Activated T-helper 2 cell treated with anti-CD3 and anti-CD28 coated beads, Interferon-gamma antibody, Interleukin-2, Interleukin-4, amounts not matched to agents 10 μg/mL and 5 μg/mL and 100 μg/mL, durations not matched to agents 14 hours and 24 hours and 36 hours (primary cell): ENCODE results near the gene LONP2. TPM values are rescaled to one million over a fixed set of nuclear protein-coding genes. Genes with fewer than 3 reads are reported as not detected.
"Not testable (repeated sequence)": the region's sequence is repeated elsewhere in the genome, so short reads cannot be mapped to it uniquely, and the experiment has no call there.

Source experiments
- DNase-seq: peaks from one replicate; pipeline ENCODE4 v3.0.0; 2021; ENCODE audit warnings: low spot score
- H3K27ac Mint-ChIP-seq: one replicate; pipeline ENCODE4 v1.8.0; 2021; ENCODE audit warnings: mixed read lengths
- H3K27me3 Mint-ChIP-seq: one replicate; pipeline ENCODE4 v1.8.0; 2021; ENCODE audit warnings: low read depth, mixed read lengths
- H3K36me3 Mint-ChIP-seq: one replicate; pipeline ENCODE4 v1.8.0; 2021; ENCODE audit warnings: low read depth, mixed read lengths
- H3K4me1 Mint-ChIP-seq: one replicate; pipeline ENCODE4 v1.8.0; 2021; ENCODE audit warnings: low read depth, mixed read lengths
- H3K4me3 Mint-ChIP-seq: one replicate; pipeline ENCODE4 v1.8.0; 2021; ENCODE audit warnings: low read depth, mild to moderate bottlenecking, moderate library complexity, mixed read lengths
- H3K9me3 Mint-ChIP-seq: one replicate; pipeline ENCODE4 v1.8.0; 2021; ENCODE audit warnings: mixed read lengths
- intact Hi-C: fragments of 100-400 bp; cut with micrococcal nuclease; formaldehyde crosslinking; loops from one replicate; pipeline ENCODE4 v1.15.1; 2023
- total RNA-seq: library from RNA; stranded (reverse); gene quantifications from 2 replicates; pipeline ENCODE4 v1.2.3, GENCODE V29; 2022

The LONP2 gene
- total RNA-seq, 1 donor from 2014 or later, result 54.2 TPM

DNA sequence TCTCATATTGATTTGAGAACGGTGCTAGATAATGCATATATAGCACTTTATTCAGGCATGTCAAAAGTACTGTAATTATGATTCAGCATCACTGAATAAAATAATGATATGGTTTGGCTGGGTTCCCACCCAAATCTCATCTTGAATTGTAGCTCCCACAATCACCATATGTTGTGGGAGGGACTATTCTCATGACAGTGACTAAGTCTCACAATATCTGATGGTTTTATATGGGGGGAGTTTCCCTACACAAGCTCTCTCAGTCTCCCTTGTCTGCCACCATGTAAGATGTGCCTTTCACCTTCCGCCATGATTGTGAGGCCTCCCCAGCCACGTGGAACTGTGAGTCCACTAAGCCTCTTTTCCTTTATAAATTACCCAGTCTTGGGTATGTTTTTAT lies 25.6 kb upstream of the LONP2 start:
- Mint-ChIP-seq H3K9me3 (no peaks in the 10 kb centered on the region), H3K27ac (no peak overlapping the region), H3K27me3 (peaks cover 3% of the 10 kb centered on the region), H3K4me1 (no peaks in the 10 kb centered on the region), H3K36me3 (no peaks in the 10 kb centered on the region), H3K4me3 (no peak overlapping the region)
- DNase-seq, result no peak
- intact Hi-C loops, result no loop called here

DNA sequence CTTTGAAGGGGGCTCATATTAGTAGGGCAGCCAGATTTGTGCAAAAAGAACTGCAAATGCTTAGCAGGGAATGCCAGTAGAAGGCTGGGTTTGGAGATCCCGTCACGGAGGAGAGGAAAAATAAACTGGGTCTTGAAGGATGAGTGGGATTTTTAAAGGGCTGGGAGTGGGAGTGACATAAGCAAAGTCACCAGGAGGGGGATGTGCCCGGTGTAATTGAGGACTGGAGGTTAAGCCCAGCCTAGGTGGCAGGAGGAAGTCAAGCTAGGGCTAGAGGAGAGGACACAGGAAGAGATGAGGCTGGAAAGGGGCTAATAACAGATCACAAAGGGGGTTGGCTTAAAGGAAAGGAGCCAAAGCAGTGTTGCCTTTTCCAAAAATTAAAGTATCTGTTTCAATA lies 23.2 kb upstream of the LONP2 start:
- no peak for DNase-seq
- H3K9me3 Mint-ChIP-seq, result no peaks in the 10 kb centered on the region
- H3K27me3 Mint-ChIP-seq, result peaks cover under 1% of the 10 kb centered on the region
- no peaks in the 10 kb centered on the region for H3K4me1 Mint-ChIP-seq
- H3K27ac Mint-ChIP-seq, result no peak overlapping the region
- intact Hi-C loops, result no loop called here
- H3K4me3 Mint-ChIP-seq, result no peak overlapping the region
- H3K36me3 Mint-ChIP-seq, result no peaks in the 10 kb centered on the region

DNA sequence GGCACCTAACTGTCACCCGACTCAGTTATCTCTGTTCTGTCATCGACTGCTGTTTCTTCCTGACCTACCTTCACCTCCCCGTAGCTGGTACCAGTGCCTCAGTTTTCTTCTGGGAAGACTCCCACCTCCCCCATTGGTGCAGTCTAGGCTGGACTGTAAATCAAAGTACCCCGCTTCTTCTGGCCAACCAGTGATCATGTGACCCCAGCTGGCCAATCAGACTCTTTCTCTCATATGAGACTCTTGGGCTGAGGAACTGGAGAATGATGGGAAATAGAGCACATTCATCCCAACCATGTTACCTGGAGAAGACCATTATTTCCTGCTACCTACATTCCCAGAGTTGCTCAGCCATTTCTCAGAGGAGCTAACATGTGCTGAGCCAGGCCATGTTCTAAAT lies 20.6 kb upstream of the LONP2 start:
- Mint-ChIP-seq H3K27ac (no peak overlapping the region), H3K4me3 (no peak overlapping the region)

DNA sequence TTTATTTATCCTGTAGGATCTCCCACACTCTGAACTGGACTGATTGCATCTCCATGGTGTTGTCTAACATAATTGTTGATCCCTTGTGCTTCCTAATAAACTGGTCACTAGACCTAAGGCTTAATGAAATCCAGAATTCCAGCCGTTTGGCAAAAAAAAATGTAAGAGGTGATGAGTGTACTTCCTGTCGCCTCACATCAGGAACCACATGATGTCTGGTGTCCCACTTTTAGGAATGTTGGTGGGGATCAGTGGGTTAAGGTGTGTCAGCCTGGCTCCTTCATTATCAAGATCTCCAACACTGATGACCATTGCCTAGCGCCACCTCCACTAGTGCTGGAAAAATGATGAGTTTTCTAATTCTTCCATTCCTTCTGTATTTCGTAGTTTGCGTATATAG lies 18.6 kb upstream of the LONP2 start:
- no peak for DNase-seq
- H3K4me1 Mint-ChIP-seq, result no peaks in the 10 kb centered on the region
- H3K9me3 Mint-ChIP-seq, result no peaks in the 10 kb centered on the region
- H3K27me3 Mint-ChIP-seq, result no peaks in the 10 kb centered on the region
- H3K4me3 Mint-ChIP-seq, result no peak overlapping the region
- H3K36me3 Mint-ChIP-seq, result no peaks in the 10 kb centered on the region
- H3K27ac Mint-ChIP-seq, result no peak overlapping the region
- intact Hi-C loops, result no loop called here

More for the DNA sequence above, 20.6 kb upstream of the LONP2 start:
- Mint-ChIP-seq H3K4me1 (no peaks in the 10 kb centered on the region), H3K9me3 (no peaks in the 10 kb centered on the region), H3K27me3 (no peaks in the 10 kb centered on the region), H3K36me3 (no peaks in the 10 kb centered on the region)
- DNase-seq, result no peak
- intact Hi-C loops, result no loop called here

DNA sequence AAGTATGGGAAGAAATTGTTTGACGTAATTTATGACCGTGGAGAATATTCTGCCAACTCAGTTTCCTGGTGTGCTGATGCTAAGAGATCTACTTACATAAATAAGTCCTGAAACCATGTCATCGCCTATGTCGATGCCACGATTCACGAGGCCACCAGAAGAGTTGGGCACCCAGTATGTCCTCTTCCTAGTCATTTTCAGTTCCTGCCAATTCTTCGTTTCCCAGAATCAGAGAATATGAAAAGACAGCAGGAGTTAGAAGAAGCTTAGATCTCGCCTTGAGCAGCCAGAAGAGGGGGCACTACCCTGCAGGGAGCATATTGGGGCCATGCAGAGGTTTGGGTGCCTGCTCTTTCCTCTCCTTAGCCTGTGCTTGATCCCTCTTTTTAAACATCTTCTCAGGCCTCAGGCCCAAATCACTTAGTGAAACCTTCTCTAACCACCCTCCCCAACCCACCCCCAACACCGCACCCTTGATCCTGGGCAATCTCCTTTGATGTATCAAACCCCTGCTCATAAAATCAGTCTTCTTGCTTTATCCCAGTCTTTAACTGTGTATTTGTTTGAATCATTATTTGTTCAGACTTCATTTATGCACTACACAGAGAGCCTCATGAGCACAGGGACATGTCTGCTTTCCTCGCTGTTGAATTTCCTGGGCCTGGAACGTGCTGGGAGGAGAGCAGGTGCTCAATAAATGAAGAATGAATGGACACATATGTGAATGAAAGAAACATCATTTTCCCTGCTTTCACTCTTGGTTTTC lies 12.2 kb upstream of the LONP2 start:
- Mint-ChIP-seq H3K4me3 (no peak overlapping the region), H3K4me1 (peaks cover 21% of the 10 kb centered on the region), H3K9me3 (no peaks in the 10 kb centered on the region), H3K27ac (peak overlapping the region; percentile 58), H3K27me3 (no peaks in the 10 kb centered on the region), H3K36me3 (no peaks in the 10 kb centered on the region)
- intact Hi-C loops, result loop anchor here (1.0 to 10.0 kb wide), 4 partner anchors 12 to 398 kb away; partner anchors contain the start of gene LONP2
- DNase-seq, result peak; percentile 28

DNA sequence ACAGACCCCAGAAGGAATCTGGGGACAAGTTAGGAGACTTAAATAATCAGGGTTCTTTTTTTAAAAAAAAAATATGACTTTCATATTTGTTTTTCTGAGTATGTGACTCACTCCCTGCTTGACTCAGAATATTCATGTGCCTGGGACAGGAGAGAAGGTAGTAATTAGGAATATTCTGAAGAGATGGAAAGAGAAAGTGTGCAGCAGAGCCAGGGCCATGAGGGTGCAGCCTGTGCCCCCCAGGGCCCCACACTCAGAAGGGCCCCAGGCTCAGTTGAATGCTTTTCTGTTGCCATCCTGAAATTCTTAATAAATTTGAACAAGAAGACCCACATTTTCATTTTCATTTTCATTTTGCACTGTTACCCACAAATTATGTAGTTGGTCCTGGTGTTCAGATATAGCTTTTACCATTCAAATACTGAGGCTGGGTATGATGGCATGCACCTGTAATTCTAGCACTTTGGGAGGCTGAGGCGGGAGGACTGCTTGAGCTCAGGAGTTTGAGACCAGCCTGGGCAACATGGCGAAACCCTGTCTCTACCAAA lies 11.5 kb upstream of the LONP2 start:
- Mint-ChIP-seq H3K36me3 (no peaks in the 10 kb centered on the region), H3K9me3 (no peaks in the 10 kb centered on the region), H3K4me1 (peaks cover 21% of the 10 kb centered on the region), H3K27me3 (no peaks in the 10 kb centered on the region), H3K27ac (peak overlapping the region; percentile 18), H3K4me3 (no peak overlapping the region)
- DNase-seq, result no peak
- intact Hi-C loops, result loop anchor here (1.0 to 10.0 kb wide), 4 partner anchors 12 to 398 kb away; partner anchors contain the start of gene LONP2

DNA sequence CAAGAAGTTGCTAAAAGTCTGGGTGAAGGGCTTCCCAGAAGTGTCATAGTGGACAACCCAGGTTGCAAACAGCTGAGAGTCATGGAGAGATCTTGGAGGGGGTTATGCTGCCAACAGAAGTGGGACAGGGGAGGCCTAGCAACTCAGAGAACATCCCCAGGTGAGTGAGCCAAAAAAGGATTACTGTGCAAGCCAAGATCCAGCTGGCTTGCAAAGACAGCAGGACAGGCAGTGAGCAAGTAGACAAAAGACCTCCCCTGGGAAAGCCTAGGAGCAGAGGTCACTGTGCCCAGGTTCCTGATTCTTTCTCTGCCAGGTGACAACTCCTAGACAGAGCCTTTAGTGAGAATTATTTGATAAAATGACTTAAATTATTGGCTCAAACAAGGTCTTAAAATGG lies 9.5 kb upstream of the LONP2 start:
- H3K4me3 Mint-ChIP-seq, result no peak overlapping the region

DNA sequence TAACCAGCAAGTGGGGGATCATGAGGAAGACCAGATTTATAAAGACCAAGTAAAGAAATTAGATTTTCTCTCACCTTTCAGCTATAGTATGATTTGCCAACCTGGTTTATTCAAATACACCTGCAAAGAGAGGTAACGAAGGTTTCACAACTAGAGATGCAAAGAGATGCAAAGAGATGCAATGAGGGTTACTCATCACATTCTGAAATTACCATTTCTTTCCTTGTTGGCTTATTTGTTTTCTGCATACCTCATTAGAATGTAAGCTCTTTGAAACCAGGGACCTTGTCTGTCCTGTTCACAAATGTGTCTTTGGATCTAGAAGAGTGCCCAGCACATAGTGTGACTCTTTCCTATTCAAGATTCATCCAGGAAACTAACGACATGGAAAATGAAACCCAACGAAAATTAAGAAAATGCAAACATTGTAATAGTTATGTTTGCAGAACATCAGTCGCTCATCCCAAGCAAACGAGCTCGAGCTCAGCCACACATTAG lies 9.0 kb upstream of the LONP2 start:
- H3K4me3 Mint-ChIP-seq, result no peak overlapping the region
- no peak overlapping the region for H3K27ac Mint-ChIP-seq
- DNase-seq, result no peak
- no peaks in the 10 kb centered on the region for H3K36me3 Mint-ChIP-seq
- intact Hi-C loops, result loop anchor here (10.0 kb wide), 1 partner anchor 220 kb away; no protein-coding TSS in a partner anchor
- H3K9me3 Mint-ChIP-seq, result peaks cover 7% of the 10 kb centered on the region
- H3K27me3 Mint-ChIP-seq, result no peaks in the 10 kb centered on the region
- H3K4me1 Mint-ChIP-seq, result peaks cover 21% of the 10 kb centered on the region

More for the DNA sequence above, 9.5 kb upstream of the LONP2 start:
- DNase-seq, result no peak
- H3K27me3 Mint-ChIP-seq, result no peaks in the 10 kb centered on the region
- intact Hi-C loops, result loop anchor here (5.0 to 10.0 kb wide), 2 partner anchors 220 to 308 kb away; no protein-coding TSS in a partner anchor
- H3K27ac Mint-ChIP-seq, result no peak overlapping the region
- H3K4me1 Mint-ChIP-seq, result peaks cover 21% of the 10 kb centered on the region
- H3K9me3 Mint-ChIP-seq, result peaks cover 3% of the 10 kb centered on the region
- H3K36me3 Mint-ChIP-seq, result no peaks in the 10 kb centered on the region

DNA sequence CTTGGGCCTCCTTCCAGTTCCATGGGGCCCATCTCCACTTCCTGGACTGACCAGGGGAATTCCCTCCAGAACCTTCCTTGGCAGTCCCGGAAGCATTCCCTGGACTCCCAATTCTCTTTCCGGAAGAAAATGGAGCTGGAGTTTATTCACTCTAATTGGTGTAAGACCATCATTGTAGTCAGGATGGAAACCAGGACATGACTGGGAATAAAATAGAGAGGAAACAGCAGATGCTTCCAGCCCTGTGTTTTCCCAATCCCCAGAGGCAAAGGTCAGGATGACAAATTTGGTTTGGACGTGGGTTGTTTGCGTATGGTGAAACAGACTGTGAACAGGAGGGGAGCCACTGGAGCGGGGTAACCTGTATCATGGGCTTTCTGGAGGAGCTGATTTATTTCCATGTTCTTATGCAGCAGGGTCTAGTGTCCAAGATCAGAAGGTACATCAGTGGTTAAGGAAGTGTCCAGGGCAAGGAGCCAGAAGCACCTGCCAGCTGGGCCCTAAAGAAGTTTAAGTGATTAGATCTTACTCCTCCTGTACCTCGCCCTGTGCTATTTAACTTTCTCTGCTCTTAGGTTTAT lies 8.5 kb upstream of the LONP2 start:
- Mint-ChIP-seq H3K27me3 (no peaks in the 10 kb centered on the region), H3K4me3 (no peak overlapping the region), H3K27ac (no peak overlapping the region), H3K9me3 (peaks cover 9% of the 10 kb centered on the region), H3K4me1 (peaks cover 21% of the 10 kb centered on the region), H3K36me3 (no peaks in the 10 kb centered on the region)
- DNase-seq, result no peak
- intact Hi-C loops, result loop anchor here (10.0 kb wide), 1 partner anchor 219 kb away; no protein-coding TSS in a partner anchor

DNA sequence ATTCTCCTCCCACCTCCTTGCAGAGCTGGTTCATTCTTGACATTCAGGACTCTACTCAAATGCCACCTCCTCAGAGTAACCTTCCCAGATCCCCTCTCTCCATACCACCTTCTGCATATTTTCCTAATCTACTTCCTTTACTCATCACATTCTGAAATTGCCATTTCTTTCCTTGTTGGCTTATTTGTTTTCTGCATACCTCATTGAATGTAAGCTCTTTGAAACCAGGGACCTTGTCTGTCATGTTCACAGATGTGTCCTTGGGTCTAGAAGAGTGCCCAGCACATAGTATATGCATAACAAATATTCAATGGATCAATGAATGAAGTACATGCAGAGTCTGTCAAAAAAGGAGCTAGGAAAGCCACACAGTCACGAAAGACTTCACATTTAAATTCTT lies 7.8 kb upstream of the LONP2 start:
- Mint-ChIP-seq H3K4me1 (peaks cover 19% of the 10 kb centered on the region), H3K9me3 (peaks cover 9% of the 10 kb centered on the region), H3K27me3 (no peaks in the 10 kb centered on the region), H3K4me3 (no peak overlapping the region), H3K36me3 (no peaks in the 10 kb centered on the region), H3K27ac (no peak overlapping the region)
- no peak for DNase-seq
- intact Hi-C loops, result loop anchor here (10.0 kb wide), 1 partner anchor 219 kb away; no protein-coding TSS in a partner anchor

DNA sequence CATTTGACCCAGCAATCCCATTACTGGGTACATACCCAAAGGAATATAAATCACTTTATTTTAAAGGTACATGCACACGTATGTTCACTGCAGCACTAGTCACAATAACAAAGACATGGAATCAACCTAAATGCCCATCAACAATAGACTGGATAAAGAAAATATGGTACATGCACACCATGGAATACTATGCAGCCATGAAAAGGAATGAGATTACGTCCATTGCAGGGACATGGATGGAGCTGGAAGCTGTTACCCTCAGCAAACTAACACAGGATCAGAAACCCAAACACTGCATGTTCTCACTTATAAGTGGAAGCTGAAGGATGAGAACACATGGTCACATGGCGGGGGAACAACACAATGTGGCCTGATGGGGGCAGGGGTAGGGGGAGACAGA lies 4.0 kb upstream of the LONP2 start:
- H3K9me3 Mint-ChIP-seq, result not testable (repeated sequence)

DNA sequence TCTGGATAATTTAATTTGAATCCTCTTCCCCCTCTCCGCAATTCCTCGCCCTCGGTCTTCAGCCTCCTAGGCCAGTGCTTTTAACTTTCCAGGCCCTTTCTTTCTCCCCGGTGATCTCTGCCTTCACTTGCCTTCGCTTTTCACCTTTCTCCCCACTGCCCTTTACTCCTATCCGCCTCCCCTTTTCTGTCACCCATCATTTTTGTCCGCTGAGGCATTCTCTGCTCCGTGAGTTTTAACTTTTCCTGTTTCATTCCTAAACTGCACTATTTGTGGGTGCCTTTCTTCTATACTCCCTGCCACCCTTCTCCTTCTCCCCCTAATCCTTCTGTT lies 729 bp downstream of the LONP2 start:
- peak overlapping the region; percentile 88 for H3K27ac Mint-ChIP-seq
- peaks cover 23% of the 10 kb centered on the region for H3K4me1 Mint-ChIP-seq
- intact Hi-C loops, result loop anchor here (1.0 to 10.0 kb wide), 3 partner anchors 13 to 385 kb away; no protein-coding TSS in a partner anchor
- DNase-seq, result no peak
- peaks cover 7% of the 10 kb centered on the region for H3K36me3 Mint-ChIP-seq
- H3K9me3 Mint-ChIP-seq, result peaks cover 5% of the 10 kb centered on the region
- no peaks in the 10 kb centered on the region for H3K27me3 Mint-ChIP-seq
- peak overlapping the region; percentile 92 for H3K4me3 Mint-ChIP-seq

More for the DNA sequence above, 4.0 kb upstream of the LONP2 start:
- H3K27ac Mint-ChIP-seq, H3K4me1 Mint-ChIP-seq, H3K36me3 Mint-ChIP-seq, H3K27me3 Mint-ChIP-seq, H3K4me3 Mint-ChIP-seq, DNase-seq: not testable (repeated sequence)
- intact Hi-C loops, result loop anchor here (10.0 kb wide), 1 partner anchor 75 kb away; no protein-coding TSS in a partner anchor

DNA sequence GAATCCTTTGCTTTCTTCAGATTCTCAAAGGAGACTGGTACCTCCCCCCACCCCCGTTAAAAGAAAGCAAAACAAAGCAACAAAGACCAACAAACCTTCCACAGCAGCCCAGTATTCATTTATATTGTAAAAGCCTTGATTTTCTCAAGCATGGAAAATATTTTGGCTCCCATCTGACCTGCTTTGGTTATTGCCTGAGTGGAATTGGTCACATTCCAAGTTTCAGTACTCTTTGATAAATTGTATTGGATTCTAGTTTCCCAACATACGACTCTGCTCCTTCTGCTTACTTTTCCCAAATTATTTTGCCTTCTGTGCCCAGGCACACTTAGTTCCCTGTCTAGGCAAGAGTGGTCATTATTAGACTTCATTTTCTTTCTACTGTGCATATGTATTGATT lies 2.0 kb downstream of the LONP2 start:
- DNase-seq, result no peak
- H3K36me3 Mint-ChIP-seq, result peaks cover 7% of the 10 kb centered on the region
- H3K4me3 Mint-ChIP-seq, result peak overlapping the region; percentile 92
- H3K27ac Mint-ChIP-seq, result no peak overlapping the region
- no peaks in the 10 kb centered on the region for H3K9me3 Mint-ChIP-seq
- no peaks in the 10 kb centered on the region for H3K27me3 Mint-ChIP-seq
- peaks cover 26% of the 10 kb centered on the region for H3K4me1 Mint-ChIP-seq
- intact Hi-C loops, result loop anchor here (10.0 kb wide), 1 partner anchor 69 kb away; no protein-coding TSS in a partner anchor
